K562 (cell line): ENCODE measurements around the gene VSIG10.

ENCODE experiments used
- ZNF274 ChIP-seq: IDR thresholded peaks from 2 replicates; pipeline ENCODE4 v1.6.1; 2011; ENCODE audit warnings: low read depth, mild to moderate bottlenecking, low read length, moderate library complexity, borderline replicate concordance
- ZNF431 ChIP-seq: sonication (generic); formaldehyde crosslinking; IDR thresholded peaks from 2 replicates; pipeline ENCODE4 v1.8.0; 2022; ENCODE audit warnings: mild to moderate bottlenecking, missing genetic modification reagents

- no peak for TF ChIP-seq ZNF274
- TF ChIP-seq ZNF431 (CRISPR knock-in tag): no peak
These were observed 85.9 kb downstream of the VSIG10 start for GRCh38 chr12:118017926-118018325.
